GM12878 (cell line): ENCODE measurements around the gene MED13L. TPM values are rescaled to one million over a fixed set of nuclear protein-coding genes. Genes with fewer than 3 reads are reported as not detected.

Source experiments
- ATAC-seq: fragments of 200-7000 bp; cut with Tn5 transposase; 3 replicates; pipeline ENCODE4 v1.9.1; 2020; ENCODE audit warnings: mild to moderate bottlenecking, moderate library complexity
- BruUV-seq: library from RNA; stranded (reverse); fragments of 400-500 nt; replicated peaks from 2 replicates; lab custom pipeline; 2021; lab: Mats Ljungman, UMichigan
- CTCF ChIA-PET: fragments of 300-600 bp; sonication (Branson Sonifier 250); formaldehyde crosslinking; extraction: SDS; loops from one replicate; lab custom pipeline; 2021; ENCODE audit warnings: inconsistent platforms; lab: Yijun Ruan, JAX
- POLR2A ChIA-PET: fragments of 350-600 bp; formaldehyde crosslinking; extraction: SDS; loops from one replicate; lab custom pipeline; 2021; ENCODE audit warnings: inconsistent platforms; lab: Charles Lee
- RAD21 ChIA-PET: fragments of 300-600 bp; sonication (Branson Sonifier 250); formaldehyde crosslinking; loops from one replicate; lab custom pipeline; 2023; ENCODE audit warnings: antibody characterized with exemption; ENCODE audit not compliant: unreplicated experiment; lab: Charles Lee
- SMC1A ChIA-PET: fragments of 300-600 bp; sonication (Branson Sonifier 250); formaldehyde crosslinking; loops from one replicate; lab custom pipeline; 2023; ENCODE audit not compliant: unreplicated experiment, uncharacterized antibody; lab: Charles Lee
- DNase-seq: peaks from one replicate; pipeline ENCODE4 v3.0.0-alpha.2; 2011; ENCODE audit warnings: low read depth, low spot score
- FAIRE-seq: peaks from 3 replicates; lab custom pipeline; 2011; peaks lifted over from hg19 to GRCh38; lab: Jason Lieb, UNC
- H2AFZ ChIP-seq: 2 replicates; pipeline ENCODE4 v1.6.0; 2011; ENCODE audit warnings: low read depth, low read length, control low read depth; ENCODE audit not compliant: control insufficient read depth
- H3K27ac ChIP-seq: 2 replicates; pipeline ENCODE4 v1.5.1; 2011; ENCODE audit warnings: control low read depth; ENCODE audit not compliant: control insufficient read depth, insufficient read depth
- H3K27me3 ChIP-seq, 2 experiments: replicated peaks in 1 of 2; 2 replicates each; pipeline versions ENCODE4 v1.6.0 to v1.6.1; 2011; ENCODE audit warnings: low read length in 1 of 2; ENCODE audit not compliant: control insufficient read depth in 2 of 2, insufficient read depth in 2 of 2
- H3K36me3 ChIP-seq, 2 experiments: 2 replicates each; pipeline ENCODE4 v1.5.1; 2011; ENCODE audit warnings: low read length in 1 of 2; ENCODE audit not compliant: control insufficient read depth in 2 of 2, insufficient read depth in 2 of 2
- H3K4me1 ChIP-seq: 2 replicates; pipeline ENCODE4 v1.6.1; 2011; ENCODE audit warnings: mild to moderate bottlenecking, low read length, moderate library complexity, mixed read lengths; ENCODE audit not compliant: control insufficient read depth, insufficient read depth
- H3K4me2 ChIP-seq: 2 replicates; pipeline ENCODE4 v1.6.0; 2011; ENCODE audit warnings: control low read depth; ENCODE audit not compliant: control insufficient read depth, insufficient read depth
- H3K4me3 ChIP-seq: fragments of 200-600 bp; sonication (generic); 2 replicates; pipeline ENCODE4 v1.5.1; 2016
- H3K79me2 ChIP-seq: 2 replicates; pipeline ENCODE4 v1.6.0; 2011; ENCODE audit warnings: low read length; ENCODE audit not compliant: control insufficient read depth, insufficient read depth
- H3K9ac ChIP-seq: 2 replicates; pipeline ENCODE4 v1.8.0; 2011; ENCODE audit warnings: low read length, control low read depth, mixed read lengths; ENCODE audit not compliant: control insufficient read depth, insufficient read depth
- H3K9me3 ChIP-seq: replicated peaks from 3 replicates; pipeline ENCODE4 v1.5.1; 2011; ENCODE audit warnings: mild to moderate bottlenecking, low read length; ENCODE audit not compliant: control insufficient read depth, insufficient read depth
- H4K20me1 ChIP-seq: 2 replicates; pipeline ENCODE4 v1.6.0; 2011; ENCODE audit not compliant: control insufficient read depth, insufficient read depth
- CREB1 ChIP-seq: IDR thresholded peaks from 2 replicates; pipeline ENCODE4 v1.6.1; 2012; ENCODE audit warnings: low read depth, mild to moderate bottlenecking, inconsistent platforms
- EGR1 ChIP-seq, 2 experiments: IDR thresholded peaks; 1 replicate in 1 of 2; 2 replicates in 1 of 2; pipeline ENCODE4 v1.6.1; 2011 to 2012; ENCODE audit warnings: low read depth in 2 of 2, low read length in 2 of 2, borderline replicate concordance in 1 of 2, mild to moderate bottlenecking in 1 of 2, moderate library complexity in 1 of 2
- FOXM1 ChIP-seq: IDR thresholded peaks from 2 replicates; pipeline ENCODE4 v1.6.1; 2012; ENCODE audit warnings: low read depth, mild to moderate bottlenecking, inconsistent platforms, low read length, moderate library complexity
- HDGF ChIP-seq: fragments of 450-650 bp; IDR thresholded peaks from 2 replicates; pipeline ENCODE4 v1.6.1; 2016; ENCODE audit warnings: antibody characterized with exemption
- JUND ChIP-seq: IDR thresholded peaks from 2 replicates; pipeline ENCODE4 v1.6.1; 2012; ENCODE audit warnings: low read depth, mild to moderate bottlenecking, low read length, improper control_type of control experiment, moderate library complexity
- YY1 ChIP-seq: IDR thresholded peaks from 2 replicates; pipeline ENCODE4 v1.6.1; 2011; ENCODE audit warnings: low read depth, mild to moderate bottlenecking, low read length
- ZBTB11 ChIP-seq: fragments of 450-650 bp; formaldehyde crosslinking; IDR thresholded peaks from 2 replicates; pipeline ENCODE4 v1.5.0; 2022; ENCODE audit warnings: mild to moderate bottlenecking, missing genetic modification characterization
- ZBTB4 ChIP-seq: fragments of 450-650 bp; formaldehyde crosslinking; IDR thresholded peaks from 2 replicates; pipeline ENCODE4 v1.4.0; 2022; ENCODE audit warnings: mild to moderate bottlenecking, moderate library complexity
- WGBS: methylation state at CpG from one replicate; pipeline ENCODE4 v1.1.6; 2016; ENCODE audit warnings: low lambda C conversion rate; ENCODE audit not compliant: insufficient replicate concordance, insufficient coverage; ENCODE audit errors: missing lambda C conversion rate; 5-methylcytosine and 5-hydroxymethylcytosine counted together
- in situ Hi-C: fragments of 300-500 bp; cut with MboI; formaldehyde crosslinking; loops from 9 replicates; pipeline ENCODE4 v1.14.3; 2018; ENCODE audit warnings: mixed read lengths
- intact Hi-C: fragments of 100-400 bp; cut with micrococcal nuclease; formaldehyde crosslinking; loops from one replicate; pipeline ENCODE4 v1.14.2; 2022; ENCODE audit not compliant: unreplicated experiment
- polyA plus RNA-seq, 11 experiments: library from polyadenylated mRNA; depleted of rRNA in 4 of 11; unstranded in 6 of 11; stranded (reverse) in 5 of 11; fragments of >200 nt; fragmentation: Nextera tagmentation in 4 of 11; fragmentation: Illumina TruSeq in 1 of 11; extraction: Ambion mirVana in 4 of 11; extraction: Trizol in 1 of 11; gene quantifications; 1 replicate in 1 of 11; 2 replicates in 10 of 11; pipeline versions ENCODE4 v1.2.1 to v1.2.3, GENCODE V29; 2011 to 2016; ENCODE audit warnings: inconsistent platforms in 2 of 11, missing spikeins in 2 of 11, low read depth in 1 of 11
- total RNA-seq, 4 experiments: library from RNA; depleted of rRNA in 3 of 4; stranded (reverse); fragments of >200 nt in 3 of 4; fragmentation: Illumina TruSeq in 1 of 4; extraction: Trizol in 1 of 4; gene quantifications; 2 replicates each; pipeline versions ENCODE4 v1.2.1 to v1.2.3, GENCODE V29; 2013 to 2021

Gene MED13L
- total and polyA plus RNA-seq, 10 of the 15 experiments (the other 5 are each of a cell fraction or from before 2014, with no cell fraction given), result 3.7 to 30.1 (median 9.1) TPM

GRCh38 chr12:116266168-116266601 lies 11.3 kb downstream of the MED13L start:
- ATAC-seq (no peak), DNase-seq (no peak), FAIRE-seq (no peak)
- TF ChIP-seq JUND (no peak), FOXM1 (no peak)
- no peak overlapping the region for H3K9ac ChIP-seq
- no peak overlapping the region for H2AFZ ChIP-seq
- no peaks in the 10 kb centered on the region for H3K4me1 ChIP-seq
- no peaks in the 10 kb centered on the region for H3K9me3 ChIP-seq
- peaks cover 0 to 3% of the 10 kb centered on the region in 2 experiments; a peak in 1 of 4 replicates for H3K27me3 ChIP-seq
- no peak overlapping the region for H3K4me3 ChIP-seq
- ChIA-PET POLR2A (no interaction called here), SMC1A (no interaction called here), CTCF (interaction anchor here (1.0 kb wide), 2 partner anchors 13 to 442 kb away, joined by 3 read pairs; no protein-coding TSS in a partner anchor), RAD21 (interaction anchor here (1.1 kb wide), 1 partner anchor 8 kb away, joined by 3 read pairs; no protein-coding TSS in a partner anchor)
- H3K36me3 ChIP-seq, result no peaks in the 10 kb centered on the region
- intact Hi-C loops, result loop anchor here (5.0 kb wide), 1 partner anchor 124 kb away; no protein-coding TSS in a partner anchor
- in situ Hi-C loops, result no loop called here
- BruUV-seq, result no TSS peak
- WGBS, result 73% methylated on average over 3 of the region's 3 CpGs
- H3K79me2 ChIP-seq, result peaks cover 1% of the 10 kb centered on the region
- H3K4me2 ChIP-seq, result no peak overlapping the region
- H4K20me1 ChIP-seq, result peaks cover 4% of the 10 kb centered on the region
- no peak overlapping the region for H3K27ac ChIP-seq

GRCh38 chr12:116265351-116266147 lies 11.9 kb downstream of the MED13L start:
- Histone ChIP-seq H4K20me1 (peaks cover 7% of the 10 kb centered on the region), H3K27me3 (peaks cover 0 to 3% of the 10 kb centered on the region in 2 experiments; a peak in 1 of 4 replicates), H3K9me3 (no peaks in the 10 kb centered on the region), H3K79me2 (peaks cover 1% of the 10 kb centered on the region), H3K4me3 (no peak overlapping the region), H3K9ac (no peak overlapping the region), H3K4me2 (no peak overlapping the region), H2AFZ (no peak overlapping the region), H3K4me1 (no peaks in the 10 kb centered on the region), H3K27ac (no peak overlapping the region), H3K36me3 (no peaks in the 10 kb centered on the region)
- no TSS peak for BruUV-seq
- FAIRE-seq (no peak), ATAC-seq (no peak), DNase-seq (no peak)
- in situ Hi-C loops (no loop called here), intact Hi-C loops (loop anchor here (5.0 kb wide), 1 partner anchor 123 kb away; no protein-coding TSS in a partner anchor)
- ChIA-PET POLR2A (no interaction called here), SMC1A (no interaction called here), RAD21 (interaction anchor here (1.1 kb wide), 1 partner anchor 9 kb away, joined by 3 read pairs; no protein-coding TSS in a partner anchor), CTCF (interaction anchor here (1.0 kb wide), 1 partner anchor 443 kb away, joined by 3 read pairs; no protein-coding TSS in a partner anchor)
- WGBS, result 81% methylated on average over 7 of the region's 7 CpGs
- no peak for TF ChIP-seq ZBTB11 (CRISPR knock-in tag)
- TF ChIP-seq HDGF, result no peak
- no peak for TF ChIP-seq CREB1
- TF ChIP-seq YY1, result no peak
- no peak for TF ChIP-seq EGR1 (IDR thresholded peaks at IDR 0.05; ENCODE audit: borderline replicate concordance in 1 of 2, low read depth in 2 of 2, low read length in 2 of 2)
- no peak for TF ChIP-seq ZBTB4 (CRISPR knock-in tag)
